T-cell (primary cell): ENCODE measurements around the gene WASL. TPM values are rescaled to one million over a fixed set of nuclear protein-coding genes. Genes with fewer than 3 reads are reported as not detected.

Experiments used
- ATAC-seq, 4 experiments: fragments of 200-7000 bp in 3 of 4; fragments of 150-1000 bp in 1 of 4; cut with Tn5 transposase; replicated peaks in 1 of 4; 1 replicate in 3 of 4; 2 replicates in 1 of 4; pipeline ENCODE4 v1.10.0; 2021; ENCODE audit warnings: moderate library complexity in 3 of 4, mild to moderate bottlenecking in 2 of 4, moderate number of reproducible peaks in 1 of 4
- CTCF ChIA-PET, 2 donors: fragments of 300-600 bp; sonication (Branson Sonifier 250); formaldehyde crosslinking; loops; one replicate each; lab custom pipeline; 2022; ENCODE audit warnings: antibody characterized with exemption in 2 of 2; lab: Charles Lee
- POLR2A ChIA-PET, 2 donors: fragments of 300-600 bp; sonication (Branson Sonifier 250); formaldehyde crosslinking; loops; one replicate each; lab custom pipeline; 2022; ENCODE audit warnings: antibody characterized with exemption in 2 of 2; lab: Charles Lee
- DNase-seq, 35 experiments: peaks; one replicate each; pipeline versions ENCODE4 v3.0.0 to v3.0.0-alpha.2; 2013 to 2023
- H3K27ac ChIP-seq: one replicate; pipeline ENCODE4 v1.5.1; 2013; ENCODE audit warnings: low read length
- H3K27me3 ChIP-seq, 2 experiments: replicated peaks in 1 of 2; 1 replicate in 1 of 2; 2 replicates in 1 of 2; pipeline versions ENCODE4 v1.6.1 to v1.7.0; 2013; ENCODE audit warnings: low read length in 1 of 2, mixed read lengths in 1 of 2; ENCODE audit not compliant: control insufficient read depth in 2 of 2, insufficient read depth in 2 of 2; ENCODE audit errors: extremely low read depth in 1 of 2
- H3K36me3 ChIP-seq, 2 donors: 1 replicate in 1 of 2; 2 replicates in 1 of 2; pipeline versions ENCODE4 v1.6.1 to v1.7.0; 2013; ENCODE audit warnings: low read length in 1 of 2; ENCODE audit not compliant: control insufficient read depth in 2 of 2, insufficient read depth in 1 of 2; ENCODE audit errors: extremely low read depth in 1 of 2
- H3K4me1 ChIP-seq, 2 experiments: 1 replicate in 1 of 2; 2 replicates in 1 of 2; pipeline versions ENCODE4 v1.6.1 to v1.7.0; 2013; ENCODE audit warnings: low read length in 2 of 2, mixed read lengths in 1 of 2; ENCODE audit not compliant: insufficient read depth in 2 of 2, control insufficient read depth in 1 of 2; ENCODE audit errors: extremely low read depth in 1 of 2
- H3K4me3 ChIP-seq, 2 donors: 1 replicate in 1 of 2; 2 replicates in 1 of 2; pipeline versions ENCODE4 v1.5.1 to v1.7.0; 2013; ENCODE audit warnings: mild to moderate bottlenecking in 2 of 2, low read length in 1 of 2, moderate library complexity in 1 of 2; ENCODE audit not compliant: control insufficient read depth in 1 of 2; ENCODE audit errors: extremely low read depth in 1 of 2
- H3K9me3 ChIP-seq: 2 replicates; pipeline ENCODE4 v1.7.0; 2013
- H3K27ac Mint-ChIP-seq, 2 donors: one replicate each; pipeline ENCODE4 v1.8.0; 2020 to 2021; ENCODE audit warnings: mild to moderate bottlenecking in 2 of 2, mixed read lengths in 2 of 2
- H3K27me3 Mint-ChIP-seq, 2 donors: one replicate each; pipeline ENCODE4 v1.8.0; 2021 to 2022; ENCODE audit warnings: mixed read lengths in 2 of 2
- H3K36me3 Mint-ChIP-seq: one replicate; pipeline ENCODE4 v1.8.0; 2021; ENCODE audit warnings: mixed read lengths
- H3K4me1 Mint-ChIP-seq, 3 donors: one replicate each; pipeline ENCODE4 v1.8.0; 2020 to 2022; ENCODE audit warnings: mixed read lengths in 3 of 3, mild to moderate bottlenecking in 1 of 3
- H3K4me3 Mint-ChIP-seq, 3 donors: one replicate each; pipeline ENCODE4 v1.8.0; 2020 to 2022; ENCODE audit warnings: mild to moderate bottlenecking in 3 of 3, mixed read lengths in 3 of 3, moderate library complexity in 3 of 3
- H3K9me3 Mint-ChIP-seq, 3 donors: one replicate each; pipeline ENCODE4 v1.8.0; 2020 to 2022; ENCODE audit warnings: mixed read lengths in 3 of 3
- WGBS: methylation state at CpG from one replicate; pipeline ENCODE4 v1.1.5; 2013; ENCODE audit warnings: missing lambda C conversion rate; ENCODE audit not compliant: insufficient coverage; 5-methylcytosine and 5-hydroxymethylcytosine counted together
- total RNA-seq, 35 experiments: library from RNA in 6 of 35; stranded (reverse) in 6 of 35; fragments of 120-200 nt in 1 of 35; gene quantifications; one replicate each; pipeline versions ENCODE4 v1.2.1 to v1.2.4 and lab custom pipeline; 2013 to 2026

WASL gene
- total RNA-seq, 5 donors from 2014 or later (not counting 1 experiment from before 2014, with no cell fraction given), result 9.1 to 12.2 (median 9.8) TPM

GRCh38 chr7:123656544-123657303, 92.1 kb downstream of the WASL start:
- H3K9me3 Mint-ChIP-seq, result no peaks in the 10 kb centered on the region
- H3K27me3 ChIP-seq, result peaks cover 0 to 8% of the 10 kb centered on the region in 2 experiments
- no peaks in the 10 kb centered on the region for H3K4me1 Mint-ChIP-seq
- no peak overlapping the region for H3K4me3 Mint-ChIP-seq
- H3K36me3 Mint-ChIP-seq, result no peaks in the 10 kb centered on the region
- H3K36me3 ChIP-seq, result no peaks in the 10 kb centered on the region
- POLR2A ChIA-PET, result no interaction called here
- no peak overlapping the region for H3K27ac Mint-ChIP-seq
- H3K27me3 Mint-ChIP-seq, result peaks cover 12 to 20% of the 10 kb centered on the region in 2 donors
- no peak overlapping the region for H3K4me3 ChIP-seq
- no peaks in the 10 kb centered on the region for H3K9me3 ChIP-seq
- no CpG with 5 or more reads among the region's 6 CpGs for WGBS
- DNase-seq (no peak), ATAC-seq (no peak)
- H3K27ac ChIP-seq, result no peak overlapping the region
- no peaks in the 10 kb centered on the region for H3K4me1 ChIP-seq
- CTCF ChIA-PET, result no interaction called here

DNA sequence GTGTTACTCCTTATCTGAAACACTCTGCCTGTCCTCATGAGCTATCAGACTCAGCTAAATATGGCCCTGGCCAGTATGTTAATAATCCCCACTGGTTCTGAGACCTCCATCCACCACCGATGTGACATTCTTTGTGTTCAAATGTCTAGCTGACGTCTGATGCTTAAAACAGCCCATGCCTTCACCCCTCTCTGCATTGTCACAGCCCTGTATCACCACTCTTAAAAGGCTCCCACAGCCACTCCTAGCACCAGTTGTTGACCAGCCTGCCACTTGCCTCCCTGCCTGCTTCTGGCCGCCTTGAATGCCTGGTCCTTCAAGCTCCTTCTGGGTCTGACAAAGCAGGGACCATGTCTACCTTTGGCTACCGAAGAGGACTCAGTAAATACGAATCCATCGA, 93.2 kb downstream of the WASL start, which contains the start of gene LMOD2:
TSS of gene LMOD2 (plus strand) at position 253 of the 400 bp plus-strand sequence. CDS start at position 351, 98 bp downstream.
- no peak for ATAC-seq
- ChIA-PET POLR2A (interaction anchor here in 1 of 2 donors (0.6 kb wide), 1 partner anchor 15 kb away, joined by 3 read pairs; no protein-coding TSS in a partner anchor), CTCF (interaction anchor here in 1 of 2 donors (0.6 kb wide), 1 partner anchor 72 kb away, joined by 5 read pairs; no protein-coding TSS in a partner anchor)
- Histone ChIP-seq H3K4me3 (no peak within 1 kb of the TSS), H3K27me3 (peaks cover 0 to 5% of the 10 kb centered on the region in 2 experiments), H3K36me3 (no peaks in the 10 kb centered on the region), H3K9me3 (no peaks in the 10 kb centered on the region), H3K27ac (no peak within 1 kb of the TSS), H3K4me1 (no peaks in the 10 kb centered on the region)
- WGBS, result 70% methylated on average over 5 of the region's 6 CpGs
- no peak within 1 kb of the TSS for H3K27ac Mint-ChIP-seq
- H3K9me3 Mint-ChIP-seq, result no peaks in the 10 kb centered on the region
- H3K4me3 Mint-ChIP-seq, result no peak within 1 kb of the TSS
- H3K36me3 Mint-ChIP-seq, result no peaks in the 10 kb centered on the region
- peaks cover 5 to 11% of the 10 kb centered on the region in 2 donors for H3K27me3 Mint-ChIP-seq
- no peak for DNase-seq
- no peaks in the 10 kb centered on the region for H3K4me1 Mint-ChIP-seq

DNA sequence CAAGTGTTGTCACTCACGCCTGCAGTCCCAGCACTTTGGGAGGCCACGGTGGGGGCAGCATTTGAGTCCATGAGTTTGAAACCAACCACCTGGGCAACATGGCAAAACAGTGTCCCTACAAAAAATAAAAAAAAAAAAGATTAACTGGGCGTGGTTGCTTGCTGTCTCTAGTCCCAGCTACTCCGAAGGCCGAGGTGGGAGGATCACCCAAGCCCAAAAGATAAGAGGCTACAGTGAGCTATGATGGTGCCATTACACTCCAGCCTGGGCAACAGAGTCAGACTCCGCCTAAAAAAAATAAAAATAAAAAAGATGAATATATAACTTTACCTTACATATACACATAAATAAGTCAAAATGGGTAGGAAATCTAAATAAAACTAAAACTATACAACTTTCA, 95.6 kb downstream of the WASL start:
- ChIA-PET CTCF (interaction anchor here in 1 of 2 donors (0.7 kb wide), 1 partner anchor 19 kb away, joined by 4 read pairs; no protein-coding TSS in a partner anchor), POLR2A (no interaction called here)
- H3K4me3 ChIP-seq, result no peak overlapping the region
- H3K9me3 ChIP-seq, result no peaks in the 10 kb centered on the region
- WGBS, result 88% methylated on average over 2 of the region's 6 CpGs
- no peak overlapping the region for H3K27ac ChIP-seq
- ATAC-seq (no peak), DNase-seq (no peak)
- H3K4me3 Mint-ChIP-seq, result no peak overlapping the region
- no peak overlapping the region for H3K27ac Mint-ChIP-seq
- no peaks in the 10 kb centered on the region for H3K9me3 Mint-ChIP-seq
- H3K27me3 ChIP-seq, result peaks cover 0 to 3% of the 10 kb centered on the region in 2 experiments
- H3K27me3 Mint-ChIP-seq, result peaks cover 4 to 5% of the 10 kb centered on the region in 2 donors
- no peaks in the 10 kb centered on the region for H3K36me3 ChIP-seq
- H3K36me3 Mint-ChIP-seq, result no peaks in the 10 kb centered on the region
- H3K4me1 ChIP-seq, result no peaks in the 10 kb centered on the region
- no peaks in the 10 kb centered on the region for H3K4me1 Mint-ChIP-seq

DNA sequence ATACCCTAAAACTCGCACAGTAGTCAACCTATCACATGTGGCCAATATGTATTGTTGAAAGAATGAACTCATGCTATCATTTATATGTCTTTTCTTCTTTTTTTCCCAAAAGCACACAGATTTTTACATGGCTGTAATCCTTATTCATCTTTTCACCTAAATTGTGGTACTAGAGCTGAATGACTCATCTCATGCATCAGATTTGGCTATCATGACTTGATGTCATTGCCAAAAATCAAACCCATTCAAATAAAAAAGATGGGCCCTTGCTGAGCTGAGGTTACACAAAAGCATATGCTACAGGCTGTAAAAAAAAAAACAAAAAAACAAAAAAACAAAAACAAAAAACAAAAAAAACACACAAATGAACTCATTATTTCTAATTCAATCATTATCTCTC, 96.4 kb downstream of the WASL start:
- WGBS, result no CpG with 5 or more reads among the region's 1 CpG
- Mint-ChIP-seq H3K27ac (no peak overlapping the region), H3K9me3 (no peaks in the 10 kb centered on the region), H3K36me3 (no peaks in the 10 kb centered on the region), H3K4me1 (no peaks in the 10 kb centered on the region), H3K27me3 (peaks cover 5% of the 10 kb centered on the region in 2 donors), H3K4me3 (no peak overlapping the region)
- no peaks in the 10 kb centered on the region for H3K4me1 ChIP-seq
- no peaks in the 10 kb centered on the region for H3K9me3 ChIP-seq
- H3K27ac ChIP-seq, result no peak overlapping the region
- DNase-seq (no peak), ATAC-seq (no peak)
- POLR2A ChIA-PET, result no interaction called here
- no peaks in the 10 kb centered on the region for H3K36me3 ChIP-seq
- H3K27me3 ChIP-seq, result no peaks in the 10 kb centered on the region
- CTCF ChIA-PET, result interaction anchor here (0.7 kb wide), 2 partner anchors 18 to 19 kb away, joined by 4 read pairs; no protein-coding TSS in a partner anchor
- no peak overlapping the region for H3K4me3 ChIP-seq

DNA sequence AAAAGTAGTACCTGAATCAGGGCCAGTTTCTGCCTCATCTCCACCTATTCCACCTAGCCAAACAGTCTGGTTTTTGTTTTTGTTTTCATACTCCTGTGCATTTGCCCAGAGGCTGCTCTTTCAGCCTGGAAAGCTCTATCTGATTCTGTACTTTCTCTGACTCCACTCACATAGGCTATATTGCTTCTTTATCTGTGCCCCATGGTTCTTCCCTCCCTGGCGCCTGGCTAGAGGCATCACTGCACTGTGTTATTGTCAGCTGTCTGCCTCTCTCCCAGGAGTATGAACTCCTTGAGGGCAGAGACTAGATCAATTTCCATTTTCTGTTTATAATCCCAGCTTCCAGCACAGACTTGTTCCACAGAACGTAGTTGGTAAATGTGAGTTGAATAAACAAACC, 98.2 kb downstream of the WASL start:
- Mint-ChIP-seq H3K4me3 (no peak overlapping the region), H3K4me1 (no peaks in the 10 kb centered on the region), H3K27me3 (peaks cover 11 to 17% of the 10 kb centered on the region in 2 donors), H3K9me3 (no peaks in the 10 kb centered on the region), H3K27ac (no peak overlapping the region), H3K36me3 (no peaks in the 10 kb centered on the region)
- CTCF ChIA-PET, result no interaction called here
- DNase-seq (no peak), ATAC-seq (no peak)
- Histone ChIP-seq H3K4me1 (no peaks in the 10 kb centered on the region), H3K9me3 (no peaks in the 10 kb centered on the region), H3K4me3 (no peak overlapping the region), H3K27ac (no peak overlapping the region), H3K36me3 (no peaks in the 10 kb centered on the region), H3K27me3 (no peaks in the 10 kb centered on the region)
- POLR2A ChIA-PET, result no interaction called here
- WGBS, result 100% methylated on average over 1 of the region's 2 CpGs

DNA sequence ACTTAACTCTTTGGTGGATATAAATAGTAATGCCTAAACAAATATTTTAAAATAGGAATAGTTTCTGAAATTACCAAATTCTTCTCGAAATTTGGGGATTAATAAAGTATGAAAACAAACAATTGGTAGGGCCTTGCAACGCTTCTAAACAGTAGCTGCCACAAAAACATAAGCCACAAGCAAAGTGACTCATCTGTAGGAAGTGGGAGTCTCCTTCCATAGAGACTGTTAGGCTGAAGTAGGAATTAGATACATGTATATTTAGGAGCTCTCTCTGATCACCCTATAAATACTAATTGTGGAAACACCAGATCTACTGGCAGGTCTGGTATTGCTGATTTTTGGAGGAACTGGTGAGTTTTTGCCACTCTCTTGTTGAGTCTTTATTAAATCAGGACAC, 98.8 kb downstream of the WASL start:
- no CpG with 5 or more reads among the region's 2 CpGs for WGBS
- Mint-ChIP-seq H3K27ac (no peak overlapping the region), H3K9me3 (no peaks in the 10 kb centered on the region), H3K4me1 (no peaks in the 10 kb centered on the region), H3K36me3 (no peaks in the 10 kb centered on the region), H3K27me3 (peaks cover 13 to 21% of the 10 kb centered on the region in 2 donors), H3K4me3 (no peak overlapping the region)
- ATAC-seq, result no peak
- no peak for DNase-seq
- no peaks in the 10 kb centered on the region for H3K36me3 ChIP-seq
- no peaks in the 10 kb centered on the region for H3K4me1 ChIP-seq
- ChIA-PET POLR2A (no interaction called here), CTCF (no interaction called here)
- no peaks in the 10 kb centered on the region for H3K9me3 ChIP-seq
- H3K27ac ChIP-seq, result no peak overlapping the region
- H3K27me3 ChIP-seq, result no peaks in the 10 kb centered on the region
- H3K4me3 ChIP-seq, result no peak overlapping the region
